ENCODE results near the gene SPRYD7. TPM values are rescaled to one million over a fixed set of nuclear protein-coding genes. Genes with fewer than 3 reads are reported as not detected.
A peak's percentile ranks its signal among the peaks of the same experiment; 100 is the strongest.

Gene SPRYD7
- total RNA-seq, 1 experiment from 2014 or later, result 6.2 TPM

- H3K4me1 ChIP-seq (ENCODE audit: control insufficient read depth, insufficient read depth, low read length), result peaks cover 8% of the 10 kb centered on the region; the same call in 1 of the 2 replicates
- CTCF ChIA-PET, result interaction anchor here (0.6 kb wide), 1 partner anchor 32 kb away, joined by 4 read pairs; no protein-coding TSS in a partner anchor
- BruUV-seq (replicated peaks), result no TSS peak
- intact Hi-C loops (cut with micrococcal nuclease; ENCODE audit: unreplicated experiment), result no loop called here
- no peaks in the 10 kb centered on the region; the same call in 1 of the 2 replicates for H3K36me3 ChIP-seq (ENCODE audit: control insufficient read depth, insufficient read depth, low read length)
- no peaks in the 10 kb centered on the region for H3K27me3 ChIP-seq (ENCODE audit: control insufficient read depth, insufficient read depth, low read length)
- DNase-seq (ENCODE audit: low read depth, low spot score), result no peak
- no peaks in the 10 kb centered on the region for H3K9me3 ChIP-seq (ENCODE audit: control insufficient read depth, insufficient read depth, low read depth, low read length)
- POLR2A ChIA-PET, result interaction anchor here (0.6 kb wide), 1 partner anchor 380 kb away, joined by 5 read pairs; no protein-coding TSS in a partner anchor
- TF ChIP-seq POLR2AphosphoS5 (IDR thresholded peaks at IDR 0.05; ENCODE audit: low read depth, low read length), result no peak
- TF ChIP-seq, protein P1, sequence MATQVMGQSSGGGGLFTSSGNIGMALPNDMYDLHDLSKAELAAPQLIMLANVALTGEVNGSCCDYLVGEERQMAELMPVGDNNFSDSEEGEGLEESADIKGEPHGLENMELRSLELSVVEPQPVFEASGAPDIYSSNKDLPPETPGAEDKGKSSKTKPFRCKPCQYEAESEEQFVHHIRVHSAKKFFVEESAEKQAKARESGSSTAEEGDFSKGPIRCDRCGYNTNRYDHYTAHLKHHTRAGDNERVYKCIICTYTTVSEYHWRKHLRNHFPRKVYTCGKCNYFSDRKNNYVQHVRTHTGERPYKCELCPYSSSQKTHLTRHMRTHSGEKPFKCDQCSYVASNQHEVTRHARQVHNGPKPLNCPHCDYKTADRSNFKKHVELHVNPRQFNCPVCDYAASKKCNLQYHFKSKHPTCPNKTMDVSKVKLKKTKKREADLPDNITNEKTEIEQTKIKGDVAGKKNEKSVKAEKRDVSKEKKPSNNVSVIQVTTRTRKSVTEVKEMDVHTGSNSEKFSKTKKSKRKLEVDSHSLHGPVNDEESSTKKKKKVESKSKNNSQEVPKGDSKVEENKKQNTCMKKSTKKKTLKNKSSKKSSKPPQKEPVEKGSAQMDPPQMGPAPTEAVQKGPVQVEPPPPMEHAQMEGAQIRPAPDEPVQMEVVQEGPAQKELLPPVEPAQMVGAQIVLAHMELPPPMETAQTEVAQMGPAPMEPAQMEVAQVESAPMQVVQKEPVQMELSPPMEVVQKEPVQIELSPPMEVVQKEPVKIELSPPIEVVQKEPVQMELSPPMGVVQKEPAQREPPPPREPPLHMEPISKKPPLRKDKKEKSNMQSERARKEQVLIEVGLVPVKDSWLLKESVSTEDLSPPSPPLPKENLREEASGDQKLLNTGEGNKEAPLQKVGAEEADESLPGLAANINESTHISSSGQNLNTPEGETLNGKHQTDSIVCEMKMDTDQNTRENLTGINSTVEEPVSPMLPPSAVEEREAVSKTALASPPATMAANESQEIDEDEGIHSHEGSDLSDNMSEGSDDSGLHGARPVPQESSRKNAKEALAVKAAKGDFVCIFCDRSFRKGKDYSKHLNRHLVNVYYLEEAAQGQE (IDR thresholded peaks at IDR 0.05; ENCODE audit: insufficient read depth in 1 of 2, low read depth in 2 of 2, low read length in 1 of 2), result no peak
- TF ChIP-seq SIN3A (IDR thresholded peaks at IDR 0.05; ENCODE audit: borderline replicate concordance, insufficient read depth, low read depth, low read length), result no peak
- TF ChIP-seq, protein P2, sequence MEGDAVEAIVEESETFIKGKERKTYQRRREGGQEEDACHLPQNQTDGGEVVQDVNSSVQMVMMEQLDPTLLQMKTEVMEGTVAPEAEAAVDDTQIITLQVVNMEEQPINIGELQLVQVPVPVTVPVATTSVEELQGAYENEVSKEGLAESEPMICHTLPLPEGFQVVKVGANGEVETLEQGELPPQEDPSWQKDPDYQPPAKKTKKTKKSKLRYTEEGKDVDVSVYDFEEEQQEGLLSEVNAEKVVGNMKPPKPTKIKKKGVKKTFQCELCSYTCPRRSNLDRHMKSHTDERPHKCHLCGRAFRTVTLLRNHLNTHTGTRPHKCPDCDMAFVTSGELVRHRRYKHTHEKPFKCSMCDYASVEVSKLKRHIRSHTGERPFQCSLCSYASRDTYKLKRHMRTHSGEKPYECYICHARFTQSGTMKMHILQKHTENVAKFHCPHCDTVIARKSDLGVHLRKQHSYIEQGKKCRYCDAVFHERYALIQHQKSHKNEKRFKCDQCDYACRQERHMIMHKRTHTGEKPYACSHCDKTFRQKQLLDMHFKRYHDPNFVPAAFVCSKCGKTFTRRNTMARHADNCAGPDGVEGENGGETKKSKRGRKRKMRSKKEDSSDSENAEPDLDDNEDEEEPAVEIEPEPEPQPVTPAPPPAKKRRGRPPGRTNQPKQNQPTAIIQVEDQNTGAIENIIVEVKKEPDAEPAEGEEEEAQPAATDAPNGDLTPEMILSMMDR (IDR thresholded peaks at IDR 0.05), result no peak
- TF ChIP-seq TCF7L2 (IDR thresholded peaks at IDR 0.05; ENCODE audit: low read depth, low read length), result no peak
- in situ Hi-C loops (cut with HindIII; ENCODE audit: low pct_unique_long_range_greater_than_20kb, low sequenced_read_pairs), result no loop called here
- H3K4me3 ChIP-seq (ENCODE audit: low read depth in 2 of 2, low read length in 2 of 2), result no peak overlapping the region
- no peak for ATAC-seq
- no peak overlapping the region for H3K27ac ChIP-seq (ENCODE audit: low read length)
Observed at GRCh38 chr13:49938921-49939320, 2.8 kb upstream of the SPRYD7 start.

DNA sequence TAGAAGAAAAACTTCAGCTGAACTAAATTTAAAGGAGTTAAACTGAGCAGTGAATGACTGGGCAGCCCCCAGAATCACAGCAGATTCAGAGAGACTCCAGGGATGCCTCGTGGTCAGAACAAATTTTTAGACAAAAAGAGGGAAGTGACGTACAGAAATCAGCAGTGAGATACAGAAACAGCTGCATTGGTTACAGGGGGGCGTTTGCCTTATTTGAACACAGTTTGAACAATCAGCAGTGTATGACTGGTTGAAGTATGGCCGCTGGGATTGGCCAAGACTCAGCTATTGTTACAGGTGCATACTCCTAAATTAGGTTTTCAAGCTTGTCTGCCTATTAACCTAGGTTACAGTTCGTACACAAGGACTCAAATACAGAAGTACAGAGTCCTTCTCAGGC is 2.2 kb upstream of the SPRYD7 start:
- intact Hi-C loops (cut with micrococcal nuclease; ENCODE audit: unreplicated experiment) (no loop called here), in situ Hi-C loops (cut with HindIII; ENCODE audit: low pct_unique_long_range_greater_than_20kb, low sequenced_read_pairs) (no loop called here)

More for the DNA sequence above, 2.2 kb upstream of the SPRYD7 start:
- H3K4me1 ChIP-seq (ENCODE audit: control insufficient read depth, insufficient read depth, low read length), result peaks cover 8% of the 10 kb centered on the region; the same call in 1 of the 2 replicates
- DNase-seq (ENCODE audit: low read depth, low spot score), result no peak
- TF ChIP-seq, protein P2 (IDR thresholded peaks at IDR 0.05), result no peak
- TF ChIP-seq, protein P1 (IDR thresholded peaks at IDR 0.05; ENCODE audit: insufficient read depth in 1 of 2, low read depth in 2 of 2, low read length in 1 of 2), result no peak
- TF ChIP-seq POLR2AphosphoS5 (IDR thresholded peaks at IDR 0.05; ENCODE audit: low read depth, low read length) (no peak), TCF7L2 (IDR thresholded peaks at IDR 0.05; ENCODE audit: low read depth, low read length) (no peak), SIN3A (IDR thresholded peaks at IDR 0.05; ENCODE audit: borderline replicate concordance, insufficient read depth, low read depth, low read length) (no peak)
- BruUV-seq (replicated peaks), result TSS peak; percentile 61
- H3K36me3 ChIP-seq (ENCODE audit: control insufficient read depth, insufficient read depth, low read length), result no peaks in the 10 kb centered on the region; the same call in 1 of the 2 replicates
- no peak overlapping the region for H3K27ac ChIP-seq (ENCODE audit: low read length)
- ChIA-PET CTCF (interaction anchor here (0.5 to 0.6 kb wide), 2 partner anchors 33 to 659 kb away, joined by 4 read pairs; no protein-coding TSS in a partner anchor), POLR2A (interaction anchor here (0.6 kb wide), 1 partner anchor 380 kb away, joined by 5 read pairs; no protein-coding TSS in a partner anchor)
- ATAC-seq, result no peak
- H3K9me3 ChIP-seq (ENCODE audit: control insufficient read depth, insufficient read depth, low read depth, low read length), result no peaks in the 10 kb centered on the region
- no peak overlapping the region for H3K4me3 ChIP-seq (ENCODE audit: low read depth in 2 of 2, low read length in 2 of 2)
- H3K27me3 ChIP-seq (ENCODE audit: control insufficient read depth, insufficient read depth, low read length), result no peaks in the 10 kb centered on the region

Measured in Panc1 (cell line).